ENCODE data around the gene TRIP13. TPM values are rescaled to one million over a fixed set of nuclear protein-coding genes. Genes with fewer than 3 reads are reported as not detected.
"Not testable (repeated sequence)": the region's sequence is repeated elsewhere in the genome, so short reads cannot be mapped to it uniquely, and the experiment has no call there.

The TRIP13 gene
- 25.0 TPM for polyA plus RNA-seq (2013, experiment 1 of 2)
- polyA plus RNA-seq (2013, experiment 2 of 2): 28.9 TPM

GRCh38 chr5:892394-893136 is at the start of gene TRIP13, which contains the start of gene BRD9:
TRIP13 (plus strand) TSS chr5:892884; CDS start chr5:892999, 115 bp downstream.
BRD9 (minus strand) TSS chr5:892801; CDS start chr5:892657, 144 bp downstream.
- Histone ChIP-seq H3K4me3 (ENCODE audit: extremely low read depth, insufficient read depth, low read length, poor library complexity, severe bottlenecking) (peak within 1 kb of the TSS; percentile 79), H3K36me3 (ENCODE audit: control insufficient read depth, insufficient read depth, low read length) (peaks cover 72% of the 10 kb centered on the region), H3K4me1 (ENCODE audit: control insufficient read depth, insufficient read depth, low read length, poor library complexity, severe bottlenecking) (peaks cover 26% of the 10 kb centered on the region), H3K27ac (ENCODE audit: low read depth, low read length, severe bottlenecking) (peak within 1 kb of the TSS; percentile 91), H3K9me3 (ENCODE audit: control insufficient read depth, low read length) (no peaks in the 10 kb centered on the region)
- WGBS, 2 experiments (ENCODE audit: insufficient coverage in 2 of 2): 0 to 1% methylated on average over 30 to 78 of the region's 91 CpGs

- WGBS, 2 experiments (ENCODE audit: insufficient coverage in 2 of 2): no CpG with 5 or more reads among the region's 26 CpGs
- H3K9me3 ChIP-seq (ENCODE audit: control insufficient read depth, low read length); H3K27ac ChIP-seq (ENCODE audit: low read depth, low read length, severe bottlenecking); H3K4me1 ChIP-seq (ENCODE audit: control insufficient read depth, insufficient read depth, low read length, poor library complexity, severe bottlenecking); H3K36me3 ChIP-seq (ENCODE audit: control insufficient read depth, insufficient read depth, low read length); H3K4me3 ChIP-seq (ENCODE audit: extremely low read depth, insufficient read depth, low read length, poor library complexity, severe bottlenecking): not testable (repeated sequence)
These were observed 49.3 kb upstream of the TRIP13 start for GRCh38 chr5:843371-843770.

DNA sequence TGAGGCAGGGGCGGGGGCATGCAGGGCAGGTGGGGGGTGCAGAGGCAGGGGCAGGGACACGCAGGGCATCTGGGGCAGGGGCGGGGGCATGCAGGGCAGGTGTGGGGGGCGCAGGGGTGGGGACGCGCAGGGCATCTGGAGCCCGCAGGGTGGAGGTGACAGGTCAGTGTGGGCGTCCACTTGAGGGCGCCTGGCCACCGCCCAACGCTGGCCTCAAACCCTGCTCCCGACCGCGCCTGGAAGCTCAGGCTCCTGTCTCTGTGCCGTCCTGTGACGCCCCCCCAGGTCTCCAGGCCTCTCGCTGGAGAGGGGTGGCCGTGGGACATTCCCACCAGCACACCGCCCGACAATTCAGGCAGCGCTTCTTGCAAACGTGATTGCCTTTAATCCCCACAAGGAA is 48.8 kb upstream of the TRIP13 start:
- 92 to 96% methylated on average over 14 to 15 of the region's 22 CpGs for WGBS, 2 experiments (ENCODE audit: insufficient coverage in 2 of 2)
- H3K4me1 ChIP-seq (ENCODE audit: control insufficient read depth, insufficient read depth, low read length, poor library complexity, severe bottlenecking); H3K27ac ChIP-seq (ENCODE audit: low read depth, low read length, severe bottlenecking); H3K36me3 ChIP-seq (ENCODE audit: control insufficient read depth, insufficient read depth, low read length); H3K4me3 ChIP-seq (ENCODE audit: extremely low read depth, insufficient read depth, low read length, poor library complexity, severe bottlenecking); H3K9me3 ChIP-seq (ENCODE audit: control insufficient read depth, low read length): not testable (repeated sequence)

- H3K36me3 ChIP-seq (ENCODE audit: control insufficient read depth, insufficient read depth, low read length); H3K9me3 ChIP-seq (ENCODE audit: control insufficient read depth, low read length); H3K27ac ChIP-seq (ENCODE audit: low read depth, low read length, severe bottlenecking); H3K4me3 ChIP-seq (ENCODE audit: extremely low read depth, insufficient read depth, low read length, poor library complexity, severe bottlenecking); H3K4me1 ChIP-seq (ENCODE audit: control insufficient read depth, insufficient read depth, low read length, poor library complexity, severe bottlenecking): not testable (repeated sequence)
- WGBS, 2 experiments (ENCODE audit: insufficient coverage in 2 of 2): 91 to 98% methylated on average over 10 to 11 of the region's 16 CpGs
These were observed 48.3 kb upstream of the TRIP13 start for GRCh38 chr5:844426-844825.

DNA sequence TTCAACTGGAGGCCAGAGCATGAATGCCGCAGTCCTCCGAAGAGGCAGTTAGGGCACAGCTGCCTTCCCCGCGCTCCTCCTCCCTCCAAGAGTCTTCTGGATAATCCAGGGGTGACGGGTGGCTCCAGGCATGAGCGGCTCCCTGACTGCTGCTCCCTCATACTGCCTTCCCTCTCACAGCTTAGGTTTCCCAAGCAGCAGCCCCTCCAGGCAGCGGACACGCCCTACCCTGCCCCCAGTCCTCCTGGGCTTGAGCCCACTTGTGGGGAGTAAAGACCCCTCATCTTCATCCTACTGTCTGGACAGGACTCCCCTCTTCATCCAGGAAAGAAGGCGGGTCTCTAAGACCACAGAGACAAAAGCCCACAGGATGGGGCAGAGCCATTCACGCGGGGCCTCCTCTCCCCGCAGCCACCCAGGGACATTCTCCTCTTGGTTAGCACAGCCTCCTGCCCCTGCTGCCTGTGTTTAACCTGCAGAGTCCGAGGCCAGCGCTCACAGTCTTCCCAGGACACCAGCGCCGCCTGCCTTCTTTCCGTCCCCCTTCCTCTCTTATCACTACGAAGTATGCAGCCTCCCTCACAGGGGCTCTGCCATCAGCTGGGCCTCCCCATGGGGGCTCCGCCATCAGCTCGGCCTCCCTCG is 47.5 kb upstream of the TRIP13 start:
- 93 to 94% methylated on average over 3 to 7 of the region's 21 CpGs for WGBS, 2 experiments (ENCODE audit: insufficient coverage in 2 of 2)
- not testable (repeated sequence) for H3K27ac ChIP-seq (ENCODE audit: low read depth, low read length, severe bottlenecking); H3K36me3 ChIP-seq (ENCODE audit: control insufficient read depth, insufficient read depth, low read length); H3K4me1 ChIP-seq (ENCODE audit: control insufficient read depth, insufficient read depth, low read length, poor library complexity, severe bottlenecking); H3K9me3 ChIP-seq (ENCODE audit: control insufficient read depth, low read length); H3K4me3 ChIP-seq (ENCODE audit: extremely low read depth, insufficient read depth, low read length, poor library complexity, severe bottlenecking)

- not testable (repeated sequence) for H3K4me3 ChIP-seq (ENCODE audit: extremely low read depth, insufficient read depth, low read length, poor library complexity, severe bottlenecking); H3K27ac ChIP-seq (ENCODE audit: low read depth, low read length, severe bottlenecking); H3K4me1 ChIP-seq (ENCODE audit: control insufficient read depth, insufficient read depth, low read length, poor library complexity, severe bottlenecking); H3K36me3 ChIP-seq (ENCODE audit: control insufficient read depth, insufficient read depth, low read length); H3K9me3 ChIP-seq (ENCODE audit: control insufficient read depth, low read length)
- WGBS, 2 experiments (ENCODE audit: insufficient coverage in 2 of 2): 94 to 98% methylated on average over 4 to 8 of the region's 35 CpGs
These were observed 46.7 kb upstream of the TRIP13 start for GRCh38 chr5:845676-846601.

- not testable (repeated sequence) for H3K4me1 ChIP-seq (ENCODE audit: control insufficient read depth, insufficient read depth, low read length, poor library complexity, severe bottlenecking); H3K36me3 ChIP-seq (ENCODE audit: control insufficient read depth, insufficient read depth, low read length); H3K9me3 ChIP-seq (ENCODE audit: control insufficient read depth, low read length); H3K27ac ChIP-seq (ENCODE audit: low read depth, low read length, severe bottlenecking); H3K4me3 ChIP-seq (ENCODE audit: extremely low read depth, insufficient read depth, low read length, poor library complexity, severe bottlenecking)
- 88 to 89% methylated on average over 16 to 17 of the region's 18 CpGs for WGBS, 2 experiments (ENCODE audit: insufficient coverage in 2 of 2)
These were observed 46.0 kb upstream of the TRIP13 start for GRCh38 chr5:846602-847091.

- 89% methylated on average over 5 of the region's 18 CpGs; no CpG with 5 or more reads in 1 of the 2 experiments for WGBS, 2 experiments (ENCODE audit: insufficient coverage in 2 of 2)
- not testable (repeated sequence) for H3K9me3 ChIP-seq (ENCODE audit: control insufficient read depth, low read length); H3K27ac ChIP-seq (ENCODE audit: low read depth, low read length, severe bottlenecking); H3K4me1 ChIP-seq (ENCODE audit: control insufficient read depth, insufficient read depth, low read length, poor library complexity, severe bottlenecking); H3K36me3 ChIP-seq (ENCODE audit: control insufficient read depth, insufficient read depth, low read length); H3K4me3 ChIP-seq (ENCODE audit: extremely low read depth, insufficient read depth, low read length, poor library complexity, severe bottlenecking)
These were observed 45.5 kb upstream of the TRIP13 start for GRCh38 chr5:847212-847611.

DNA sequence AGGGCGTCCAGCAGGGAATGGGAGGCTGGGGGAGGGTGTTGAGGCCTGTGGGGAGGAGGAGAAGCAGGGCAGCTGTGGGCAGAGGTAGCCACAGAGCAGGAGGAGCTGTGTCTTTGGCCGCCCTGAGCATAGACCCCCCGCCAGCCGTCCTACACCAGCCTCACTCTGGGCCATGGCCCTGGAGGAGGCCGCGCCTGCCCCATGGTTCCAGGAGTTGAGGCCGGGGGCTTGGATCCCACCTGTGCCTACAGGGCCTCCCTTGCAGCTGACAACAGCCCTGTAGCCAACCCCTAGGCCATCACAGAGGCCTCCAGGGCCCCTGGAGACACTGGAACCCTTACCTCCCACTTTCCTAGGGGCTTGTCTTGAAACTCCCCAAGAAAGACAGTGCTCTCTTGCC is 44.9 kb upstream of the TRIP13 start:
- H3K4me1 ChIP-seq (ENCODE audit: control insufficient read depth, insufficient read depth, low read length, poor library complexity, severe bottlenecking); H3K27ac ChIP-seq (ENCODE audit: low read depth, low read length, severe bottlenecking); H3K9me3 ChIP-seq (ENCODE audit: control insufficient read depth, low read length); H3K36me3 ChIP-seq (ENCODE audit: control insufficient read depth, insufficient read depth, low read length); H3K4me3 ChIP-seq (ENCODE audit: extremely low read depth, insufficient read depth, low read length, poor library complexity, severe bottlenecking): not testable (repeated sequence)
- WGBS, 2 experiments (ENCODE audit: insufficient coverage in 2 of 2): 100% methylated on average over 1 of the region's 7 CpGs; no CpG with 5 or more reads in 1 of the 2 experiments

- no peaks in the 10 kb centered on the region for H3K36me3 ChIP-seq (ENCODE audit: control insufficient read depth, insufficient read depth, low read length)
- H3K9me3 ChIP-seq (ENCODE audit: control insufficient read depth, low read length): no peaks in the 10 kb centered on the region
- no peak overlapping the region for H3K27ac ChIP-seq (ENCODE audit: low read depth, low read length, severe bottlenecking)
- H3K4me3 ChIP-seq (ENCODE audit: extremely low read depth, insufficient read depth, low read length, poor library complexity, severe bottlenecking): no peak overlapping the region
- peaks cover 9% of the 10 kb centered on the region for H3K4me1 ChIP-seq (ENCODE audit: control insufficient read depth, insufficient read depth, low read length, poor library complexity, severe bottlenecking)
- WGBS, 2 experiments (ENCODE audit: insufficient coverage in 2 of 2): 90 to 98% methylated on average over 9 to 12 of the region's 14 CpGs
These were observed 44.0 kb upstream of the TRIP13 start for GRCh38 chr5:848671-849111.
